Trophoblast cell (in vitro differentiated cells and primary cell): ENCODE data around the gene ZNF804A.

Experiments
- DNase-seq, 2 donors: peaks; one replicate each; pipeline ENCODE4 v3.0.0-alpha.2; 2016
- H2AFZ ChIP-seq: 2 replicates; pipeline ENCODE4 v1.6.1; 2013; ENCODE audit warnings: low read length, moderate library complexity, mild to moderate bottlenecking; ENCODE audit not compliant: insufficient read depth, poor library complexity
- H2AK5ac ChIP-seq: 2 replicates; pipeline ENCODE4 v1.6.1; 2013; ENCODE audit warnings: mild to moderate bottlenecking, low read length
- H2BK120ac ChIP-seq: 2 replicates; pipeline ENCODE4 v1.6.1; 2013; ENCODE audit warnings: low read length, mild to moderate bottlenecking, moderate library complexity; ENCODE audit not compliant: insufficient read depth, poor library complexity
- H2BK12ac ChIP-seq: 2 replicates; pipeline ENCODE4 v1.6.1; 2013; ENCODE audit warnings: mild to moderate bottlenecking, low read length, moderate library complexity
- H2BK5ac ChIP-seq: 2 replicates; pipeline ENCODE4 v1.6.1; 2013; ENCODE audit warnings: low read length, low read depth, moderate library complexity, mild to moderate bottlenecking; ENCODE audit not compliant: poor library complexity
- H3K14ac ChIP-seq: 2 replicates; pipeline ENCODE4 v1.6.1; 2013; ENCODE audit warnings: mild to moderate bottlenecking, low read length
- H3K18ac ChIP-seq: 2 replicates; pipeline ENCODE4 v1.6.1; 2013; ENCODE audit warnings: mild to moderate bottlenecking, low read length
- H3K23ac ChIP-seq: 2 replicates; pipeline ENCODE4 v1.6.1; 2013; ENCODE audit warnings: low read length
- H3K27ac ChIP-seq: 2 replicates; pipeline ENCODE4 v1.5.1; 2013; ENCODE audit warnings: low read depth, mild to moderate bottlenecking, inconsistent platforms, low read length, moderate library complexity
- H3K27me3 ChIP-seq: 2 replicates; pipeline ENCODE4 v1.6.1; 2013; ENCODE audit warnings: inconsistent platforms, mild to moderate bottlenecking, low read length, moderate library complexity; ENCODE audit not compliant: insufficient read depth
- H3K36me3 ChIP-seq, 2 experiments: 1 replicate in 1 of 2; 2 replicates in 1 of 2; pipeline ENCODE4 v1.6.1; 2013; ENCODE audit warnings: low read length in 2 of 2, mild to moderate bottlenecking in 2 of 2, moderate library complexity in 1 of 2; ENCODE audit not compliant: insufficient read depth in 2 of 2, control insufficient read depth in 1 of 2
- H3K4ac ChIP-seq: 2 replicates; pipeline ENCODE4 v1.6.1; 2013; ENCODE audit warnings: low read depth, mild to moderate bottlenecking, low read length, moderate library complexity
- H3K4me1 ChIP-seq, 2 experiments: 1 replicate in 1 of 2; 2 replicates in 1 of 2; pipeline ENCODE4 v1.6.1; 2013; ENCODE audit warnings: low read length in 2 of 2, mild to moderate bottlenecking in 2 of 2, moderate library complexity in 1 of 2; ENCODE audit not compliant: insufficient read depth in 2 of 2, control insufficient read depth in 1 of 2
- H3K4me2 ChIP-seq: 2 replicates; pipeline ENCODE4 v1.6.1; 2013; ENCODE audit warnings: inconsistent platforms, mild to moderate bottlenecking, low read length, moderate library complexity
- H3K4me3 ChIP-seq: 2 replicates; pipeline ENCODE4 v1.5.1; 2013; ENCODE audit warnings: mild to moderate bottlenecking, low read depth, low read length, inconsistent platforms
- H3K79me1 ChIP-seq: one replicate; pipeline ENCODE4 v1.6.1; 2013; ENCODE audit warnings: low read length
- H3K79me2 ChIP-seq: 2 replicates; pipeline ENCODE4 v1.6.1; 2013; ENCODE audit warnings: low read length, mild to moderate bottlenecking; ENCODE audit not compliant: control insufficient read depth, insufficient read depth, poor library complexity
- H3K9ac ChIP-seq: 2 replicates; pipeline ENCODE4 v1.6.1; 2013; ENCODE audit warnings: mild to moderate bottlenecking, low read length
- H3K9me3 ChIP-seq: 2 replicates; pipeline ENCODE4 v1.6.1; 2013; ENCODE audit warnings: low read depth, mild to moderate bottlenecking, control low read depth, inconsistent platforms, low read length; ENCODE audit not compliant: insufficient read depth
- H4K12ac ChIP-seq: 2 replicates; pipeline ENCODE4 v1.6.1; 2013; ENCODE audit warnings: low read depth, mild to moderate bottlenecking, low read length, moderate library complexity
- H4K8ac ChIP-seq: 2 replicates; pipeline ENCODE4 v1.6.1; 2013; ENCODE audit warnings: low read depth, mild to moderate bottlenecking, low read length, moderate library complexity
- H4K91ac ChIP-seq: one replicate; pipeline ENCODE4 v1.6.1; 2013; ENCODE audit warnings: low read depth, mild to moderate bottlenecking, low read length, moderate library complexity
- WGBS: extraction: QIAGEN DNeasy Blood & Tissue Kit; methylation state at CpG from one replicate; pipeline ENCODE4 v1.1.7; 2013; ENCODE audit warnings: missing lambda C conversion rate; ENCODE audit not compliant: insufficient read length, insufficient coverage; ENCODE audit errors: extremely low coverage; 5-methylcytosine and 5-hydroxymethylcytosine counted together

Gene ZNF804A

DNA sequence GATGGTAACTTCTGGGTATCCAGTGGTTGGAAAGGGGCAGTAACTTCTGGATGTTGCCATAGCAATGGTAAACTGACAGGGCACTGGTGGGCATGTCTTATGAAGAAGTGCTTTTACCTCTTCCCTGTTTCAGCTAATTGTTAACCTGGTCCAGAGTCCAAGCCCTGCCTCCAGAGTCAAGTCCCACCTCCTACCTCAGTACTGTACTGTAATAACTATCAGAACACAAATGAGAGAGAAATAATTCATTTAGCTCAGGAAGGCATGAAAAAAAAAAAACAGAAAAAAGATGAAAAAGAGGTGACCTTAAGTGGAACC lies 237.0 kb downstream of the ZNF804A start:
- Histone ChIP-seq H3K27ac (no peak overlapping the region), H3K23ac (no peak overlapping the region), H2BK12ac (no peak overlapping the region), H3K18ac (no peak overlapping the region), H4K91ac (no peak overlapping the region), H3K27me3 (no peaks in the 10 kb centered on the region), H3K4ac (no peak overlapping the region), H3K79me1 (no peaks in the 10 kb centered on the region), H3K9ac (no peak overlapping the region), H4K12ac (no peak overlapping the region), H3K4me2 (no peak overlapping the region), H3K4me3 (no peak overlapping the region), H3K4me1 (no peaks in the 10 kb centered on the region), H2BK5ac (no peak overlapping the region), H4K8ac (no peak overlapping the region), H2AK5ac (no peak overlapping the region), H3K14ac (no peak overlapping the region), H2AFZ (no peak overlapping the region), H3K9me3 (no peaks in the 10 kb centered on the region), H3K36me3 (no peaks in the 10 kb centered on the region), H3K79me2 (no peaks in the 10 kb centered on the region), H2BK120ac (no peak overlapping the region)
- no peak for DNase-seq

GRCh38 chr2:184847331-184847730 lies 249.0 kb downstream of the ZNF804A start:
- Histone ChIP-seq H4K12ac (no peak overlapping the region), H3K9ac (no peak overlapping the region), H3K9me3 (no peaks in the 10 kb centered on the region), H3K79me2 (no peaks in the 10 kb centered on the region), H3K14ac (no peak overlapping the region), H3K4ac (no peak overlapping the region), H3K23ac (no peak overlapping the region), H2AK5ac (no peak overlapping the region), H4K91ac (no peak overlapping the region), H2BK12ac (no peak overlapping the region), H3K79me1 (no peaks in the 10 kb centered on the region), H3K4me2 (no peak overlapping the region), H3K27ac (no peak overlapping the region), H3K4me3 (no peak overlapping the region), H3K36me3 (no peaks in the 10 kb centered on the region), H3K4me1 (no peaks in the 10 kb centered on the region), H3K18ac (no peak overlapping the region), H2BK5ac (no peak overlapping the region), H2BK120ac (no peak overlapping the region), H3K27me3 (no peaks in the 10 kb centered on the region), H2AFZ (no peak overlapping the region), H4K8ac (no peak overlapping the region)
- no CpG with 5 or more reads among the region's 2 CpGs for WGBS
- no peak for DNase-seq

GRCh38 chr2:184849516-184849915 lies 251.2 kb downstream of the ZNF804A start:
- Histone ChIP-seq H3K27ac (no peak overlapping the region), H4K12ac (no peak overlapping the region), H4K8ac (no peak overlapping the region), H3K4me1 (no peaks in the 10 kb centered on the region), H3K9ac (no peak overlapping the region), H3K18ac (no peak overlapping the region), H3K79me2 (no peaks in the 10 kb centered on the region), H3K4ac (no peak overlapping the region), H2AK5ac (no peak overlapping the region), H2AFZ (no peak overlapping the region), H2BK12ac (no peak overlapping the region), H3K36me3 (no peaks in the 10 kb centered on the region), H4K91ac (no peak overlapping the region), H3K79me1 (no peaks in the 10 kb centered on the region), H3K9me3 (no peaks in the 10 kb centered on the region), H3K27me3 (no peaks in the 10 kb centered on the region), H3K14ac (no peak overlapping the region), H3K4me3 (no peak overlapping the region), H3K4me2 (no peak overlapping the region), H2BK5ac (no peak overlapping the region), H3K23ac (no peak overlapping the region), H2BK120ac (no peak overlapping the region)
- no peak for DNase-seq

DNA sequence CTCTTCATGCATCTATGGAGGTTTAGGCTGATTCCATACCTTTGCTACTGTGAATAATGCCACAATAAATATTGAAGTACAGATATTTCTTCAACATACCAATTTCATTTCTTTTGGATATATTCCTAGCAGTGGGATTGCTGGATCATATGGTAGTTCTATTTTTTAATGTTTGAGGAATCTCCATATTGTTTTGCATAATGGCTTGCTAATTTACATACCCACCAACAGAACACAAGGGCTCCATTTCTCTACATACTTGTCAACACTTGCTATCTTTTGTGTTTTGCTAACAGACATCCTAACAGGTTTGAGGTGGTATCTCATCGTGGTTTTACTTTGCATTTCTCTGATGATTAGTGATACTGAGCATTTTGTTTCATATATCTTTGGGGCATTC lies 253.2 kb downstream of the ZNF804A start:
- H3K18ac ChIP-seq = no peak overlapping the region
- no peaks in the 10 kb centered on the region for H3K27me3 ChIP-seq
- no peak overlapping the region for H2BK5ac ChIP-seq
- H3K9me3 ChIP-seq = no peaks in the 10 kb centered on the region
- no peak overlapping the region for H2AK5ac ChIP-seq
- no CpG with 5 or more reads among the region's 1 CpG for WGBS
- no peak overlapping the region for H3K4ac ChIP-seq
- H3K79me2 ChIP-seq = no peaks in the 10 kb centered on the region
- no peak overlapping the region for H4K91ac ChIP-seq
- no peak overlapping the region for H3K4me2 ChIP-seq
- no peak overlapping the region for H2AFZ ChIP-seq
- H4K12ac ChIP-seq = no peak overlapping the region
- H4K8ac ChIP-seq = no peak overlapping the region
- H3K9ac ChIP-seq = no peak overlapping the region
- H3K79me1 ChIP-seq = no peaks in the 10 kb centered on the region
- no peaks in the 10 kb centered on the region for H3K36me3 ChIP-seq
- no peak overlapping the region for H2BK120ac ChIP-seq
- no peak overlapping the region for H3K4me3 ChIP-seq
- H3K14ac ChIP-seq = no peak overlapping the region
- H3K4me1 ChIP-seq = no peaks in the 10 kb centered on the region
- no peak overlapping the region for H2BK12ac ChIP-seq
- DNase-seq = no peak
- no peak overlapping the region for H3K27ac ChIP-seq
- H3K23ac ChIP-seq = no peak overlapping the region

DNA sequence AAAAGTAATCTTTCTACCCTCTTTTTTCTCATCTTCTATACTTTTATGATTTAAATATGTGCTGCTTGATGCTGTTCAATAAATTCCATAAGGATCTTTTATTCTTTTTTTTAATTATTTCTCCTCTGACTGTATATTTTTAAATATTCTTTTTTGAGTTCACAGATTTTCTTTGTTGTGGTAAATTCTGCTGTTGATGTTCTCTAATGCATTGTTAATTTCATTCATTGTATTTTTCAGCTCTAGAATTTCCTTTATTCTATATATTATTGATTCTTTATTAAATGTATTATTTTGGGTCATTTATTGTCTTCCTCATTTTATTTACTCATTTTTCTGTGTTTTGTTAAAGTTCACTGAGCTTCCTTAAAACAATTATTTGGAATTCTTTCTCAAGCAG lies 260.9 kb downstream of the ZNF804A start:
- Histone ChIP-seq H3K4me2 (no peak overlapping the region), H4K91ac (no peak overlapping the region), H3K27me3 (no peaks in the 10 kb centered on the region), H2AK5ac (no peak overlapping the region), H2BK12ac (no peak overlapping the region), H3K4me3 (no peak overlapping the region), H3K27ac (no peak overlapping the region), H3K14ac (no peak overlapping the region), H3K79me2 (no peaks in the 10 kb centered on the region), H3K9ac (no peak overlapping the region), H3K36me3 (no peaks in the 10 kb centered on the region), H3K18ac (no peak overlapping the region), H3K79me1 (no peaks in the 10 kb centered on the region), H2AFZ (no peak overlapping the region), H4K8ac (no peak overlapping the region), H3K23ac (no peak overlapping the region), H3K9me3 (peaks cover 5% of the 10 kb centered on the region), H2BK5ac (no peak overlapping the region), H2BK120ac (no peak overlapping the region), H3K4ac (no peak overlapping the region), H3K4me1 (no peaks in the 10 kb centered on the region), H4K12ac (no peak overlapping the region)
- DNase-seq = no peak
